Measurements from ENCODE around the gene SLC35F1.

GRCh38 chr6:117951783-117952182 is 44.7 kb downstream of the SLC35F1 start:
- TF ChIP-seq CTCF (IDR thresholded peaks at IDR 0.05) (no peak), POLR2A (IDR thresholded peaks at IDR 0.05) (no peak)
